Loucy (cell line): ENCODE measurements around the gene HK1.

Experiments
- H2AFZ ChIP-seq: fragments of 200-600 bp; sonication (generic); 2 replicates; pipeline ENCODE4 v1.6.0; 2016; ENCODE audit warnings: antibody characterized with exemption, mild to moderate bottlenecking, low read length, moderate library complexity
- H3F3A ChIP-seq: fragments of 200-600 bp; 2 replicates; pipeline ENCODE4 v1.6.0; 2016; ENCODE audit warnings: antibody characterized with exemption, low read depth, mild to moderate bottlenecking
- H3K27me3 ChIP-seq: fragments of 200-600 bp; sonication (generic); 2 replicates; pipeline ENCODE4 v1.6.1; 2014; ENCODE audit warnings: low read length, mild to moderate bottlenecking; ENCODE audit not compliant: insufficient read depth, poor library complexity, severe bottlenecking
- H3K36me3 ChIP-seq: fragments of 200-600 bp; sonication (generic); 2 replicates; pipeline ENCODE4 v1.6.1; 2016; ENCODE audit warnings: low read length; ENCODE audit not compliant: insufficient read depth
- H3K4me1 ChIP-seq: fragments of 200-600 bp; sonication (generic); 2 replicates; pipeline ENCODE4 v1.5.1; 2014; ENCODE audit warnings: low read length, mild to moderate bottlenecking; ENCODE audit not compliant: insufficient read depth, poor library complexity, severe bottlenecking
- H3K4me2 ChIP-seq: fragments of 200-600 bp; sonication (generic); 2 replicates; pipeline ENCODE4 v1.6.0; 2014; ENCODE audit warnings: antibody characterized with exemption, low read length, low read depth, mild to moderate bottlenecking; ENCODE audit not compliant: poor library complexity, severe bottlenecking
- H3K4me3 ChIP-seq: fragments of 200-600 bp; sonication (generic); 2 replicates; pipeline ENCODE4 v1.5.1; 2014; ENCODE audit warnings: low read length, mild to moderate bottlenecking, mixed read lengths; ENCODE audit not compliant: poor library complexity, severe bottlenecking
- H3K79me2 ChIP-seq: fragments of 200-600 bp; sonication (generic); 2 replicates; pipeline ENCODE4 v1.6.1; 2014; ENCODE audit warnings: low read length; ENCODE audit not compliant: insufficient read depth
- H3K9ac ChIP-seq: fragments of 200-600 bp; sonication (generic); 2 replicates; pipeline ENCODE4 v1.6.0; 2014; ENCODE audit warnings: mild to moderate bottlenecking, low read depth, low read length, moderate library complexity; ENCODE audit not compliant: poor library complexity, severe bottlenecking
- H3K9me2 ChIP-seq: fragments of 200-600 bp; sonication (generic); replicated peaks from 2 replicates; pipeline ENCODE4 v1.6.1; 2016; ENCODE audit warnings: low read depth, low read length, mixed read lengths
- H3K9me3 ChIP-seq: fragments of 200-600 bp; sonication (generic); 2 replicates; pipeline ENCODE4 v1.6.1; 2014; ENCODE audit warnings: mild to moderate bottlenecking, antibody characterized with exemption, low read length, low read depth; ENCODE audit not compliant: insufficient read depth
- H4K20me1 ChIP-seq: fragments of 200-600 bp; sonication (generic); 2 replicates; pipeline ENCODE4 v1.6.0; 2014; ENCODE audit warnings: antibody characterized with exemption, low read length, mild to moderate bottlenecking; ENCODE audit not compliant: insufficient read depth, poor library complexity, severe bottlenecking
- CTCF ChIP-seq: fragments of 200-600 bp; sonication (generic); conservative IDR thresholded peaks from 2 replicates; pipeline ENCODE4 v1.5.1; 2014; ENCODE audit warnings: mild to moderate bottlenecking, antibody characterized with exemption, low read length
- EZH2phosphoT487 ChIP-seq: fragments of 200-600 bp; IDR thresholded peaks from 2 replicates; pipeline ENCODE4 v1.6.1; 2018; ENCODE audit warnings: antibody characterized with exemption, mild to moderate bottlenecking, moderate library complexity, borderline replicate concordance

HK1 gene

GRCh38 chr10:69338547-69339450 is 60.5 kb downstream of the HK1 start:
- TF ChIP-seq CTCF (no peak), EZH2phosphoT487 (no peak)
- H3K9ac ChIP-seq = peak overlapping the region; percentile 25
- no peak overlapping the region for H3K4me2 ChIP-seq
- no peaks in the 10 kb centered on the region for H3K9me3 ChIP-seq
- H3K27me3 ChIP-seq = no peaks in the 10 kb centered on the region
- no peak overlapping the region for H3K4me3 ChIP-seq
- H3K9me2 ChIP-seq = no peaks in the 10 kb centered on the region
- H3K4me1 ChIP-seq = peaks cover 27% of the 10 kb centered on the region
- H2AFZ ChIP-seq = no peak overlapping the region
- peaks cover 18% of the 10 kb centered on the region for H4K20me1 ChIP-seq
- 0 out of 2 replicates have a peak, but pooled peaks cover 2% of the 10 kb centered on the region for H3F3A ChIP-seq
- no peaks in the 10 kb centered on the region; the same call in 1 of the 2 replicates for H3K36me3 ChIP-seq
- H3K79me2 ChIP-seq = peaks cover 100% of the 10 kb centered on the region

- H3K4me3 ChIP-seq = no peak overlapping the region
- H3K4me1 ChIP-seq = peaks cover 46% of the 10 kb centered on the region
- no peak for TF ChIP-seq CTCF
- no peak for TF ChIP-seq EZH2phosphoT487
- H3K4me2 ChIP-seq = no peak overlapping the region
- H2AFZ ChIP-seq = no peak overlapping the region
- H4K20me1 ChIP-seq = peaks cover 8% of the 10 kb centered on the region
- H3K79me2 ChIP-seq = peaks cover 87% of the 10 kb centered on the region
- H3K27me3 ChIP-seq = no peaks in the 10 kb centered on the region
- no peak overlapping the region for H3K9ac ChIP-seq
- H3K9me2 ChIP-seq = no peaks in the 10 kb centered on the region
- no peaks in the 10 kb centered on the region for H3K9me3 ChIP-seq
- H3K36me3 ChIP-seq = peaks cover 14% of the 10 kb centered on the region; the same call in 1 of the 2 replicates
- peaks cover 10% of the 10 kb centered on the region; the same call in 1 of the 2 replicates for H3F3A ChIP-seq
Observed at GRCh38 chr10:69340695-69341094, 62.4 kb downstream of the HK1 start.

GRCh38 chr10:69343905-69344304 is 65.6 kb downstream of the HK1 start:
- Histone ChIP-seq H3K4me2 (peak overlapping the region; percentile 61), H3K9me3 (no peaks in the 10 kb centered on the region), H3F3A (peaks cover 7% of the 10 kb centered on the region; the same call in 1 of the 2 replicates), H2AFZ (no peak overlapping the region), H3K4me1 (peaks cover 45% of the 10 kb centered on the region), H3K9me2 (no peaks in the 10 kb centered on the region), H3K36me3 (peaks cover 40% of the 10 kb centered on the region), H3K79me2 (peaks cover 73% of the 10 kb centered on the region), H3K4me3 (no peak overlapping the region), H3K27me3 (no peaks in the 10 kb centered on the region), H3K9ac (peak overlapping the region; percentile 18), H4K20me1 (peaks cover 5% of the 10 kb centered on the region)
- TF ChIP-seq EZH2phosphoT487 = no peak
- TF ChIP-seq CTCF = no peak
